Thyroid gland (tissue), 4 donors: Measurements from ENCODE around the gene CANX. TPM values are rescaled to one million over a fixed set of nuclear protein-coding genes. Genes with fewer than 3 reads are reported as not detected.
A peak's percentile ranks its signal among the peaks of the same experiment; 100 is the strongest.

Experiments used
- DNase-seq, 2 donors: peaks; one replicate each; pipeline ENCODE4 v3.0.0-alpha.2; 2019
- H3K27ac ChIP-seq, 3 donors: fragments of 200-600 bp; sonication (generic); 1 replicate in 2 of 3; 2 replicates in 1 of 3; pipeline ENCODE4 v1.5.1; 2016 to 2019; ENCODE audit warnings: mild to moderate bottlenecking in 1 of 3, moderate library complexity in 1 of 3
- H3K27me3 ChIP-seq: fragments of 200-600 bp; sonication (generic); one replicate; pipeline ENCODE4 v1.5.1; 2019
- H3K36me3 ChIP-seq, 2 donors: fragments of 200-600 bp; sonication (generic); one replicate each; pipeline ENCODE4 v1.5.1; 2016 to 2019
- H3K4me1 ChIP-seq, 2 donors: fragments of 200-600 bp; sonication (generic); one replicate each; pipeline ENCODE4 v1.5.1; 2017 to 2019
- H3K4me3 ChIP-seq, 3 donors: fragments of 200-600 bp; sonication (generic); replicated peaks in 1 of 3; 1 replicate in 2 of 3; 2 replicates in 1 of 3; pipeline ENCODE4 v1.5.1; 2016; ENCODE audit warnings: mild to moderate bottlenecking in 1 of 3
- H3K9me3 ChIP-seq: fragments of 200-600 bp; sonication (generic); one replicate; pipeline ENCODE4 v1.5.1; 2017
- CTCF ChIP-seq, 6 experiments: fragments of 200-600 bp in 3 of 6; fragments of 450-650 bp in 3 of 6; sonication (generic) in 3 of 6; IDR thresholded peaks; one replicate each; pipeline ENCODE4 v1.5.1; 2016 to 2019; ENCODE audit warnings: antibody characterized with exemption in 6 of 6, mild to moderate bottlenecking in 2 of 6, inconsistent platforms in 1 of 6, moderate library complexity in 1 of 6
- POLR2A ChIP-seq, 2 donors: fragments of 450-650 bp; IDR thresholded peaks; one replicate each; pipeline ENCODE4 v1.6.1; 2017; ENCODE audit warnings: antibody characterized with exemption in 2 of 2, mild to moderate bottlenecking in 2 of 2, moderate library complexity in 1 of 2
- whole genome bisulfite sequencing, 2 donors: methylation state at CpG; one replicate each; pipeline ENCODE4 v1.1.5; 2017; 5-methylcytosine and 5-hydroxymethylcytosine counted together
- intact Hi-C: fragments of 100-400 bp; cut with DNase I; formaldehyde crosslinking; loops from one replicate; pipeline ENCODE4 v1.15.1; 2023
- total RNA-seq, 4 donors: library from RNA; depleted of rRNA; stranded (reverse); fragments of >200 nt; gene quantifications; one replicate each; pipeline ENCODE4 v1.2.3, GENCODE V29; 2016

CANX gene
- total RNA-seq, 4 donors from 2014 or later, result 561 to 949 (median 856) TPM

- peak; percentile 12 to 15 for DNase-seq
- no peaks in the 10 kb centered on the region for H3K4me1 ChIP-seq
- TF ChIP-seq POLR2A (IDR thresholded peaks at IDR 0.05) (no peak), CTCF (IDR thresholded peaks at IDR 0.05) (peak in 3 of 6 experiments; percentile 43 to 48 (median 44))
- intact Hi-C loops, result no loop called here
- no peaks in the 10 kb centered on the region for H3K9me3 ChIP-seq
- H3K36me3 ChIP-seq, result no peaks in the 10 kb centered on the region
- WGBS, 2 donors, result 47 to 51% methylated on average over 7 of the region's 7 CpGs
- no peaks in the 10 kb centered on the region for H3K27me3 ChIP-seq
- no peak overlapping the region for H3K4me3 ChIP-seq
- H3K27ac ChIP-seq, result no peak overlapping the region
Measured at GRCh38 chr5:179668391-179668790, 30.4 kb upstream of the CANX start.

- TF ChIP-seq POLR2A (IDR thresholded peaks at IDR 0.05) (peak; percentile 41 to 92), CTCF (IDR thresholded peaks at IDR 0.05) (peak in 1 of 6 experiments; percentile 9)
- WGBS, 2 donors, result 1% methylated on average over 26 to 55 of the region's 78 CpGs
Measured at GRCh38 chr5:179678223-179679013, 20.3 kb upstream of the CANX start.

GRCh38 chr5:179679014-179679674, 19.6 kb upstream of the CANX start:
- Histone ChIP-seq H3K27ac (peak overlapping the region; percentile 79 to 92 (median 90)), H3K27me3 (no peaks in the 10 kb centered on the region), H3K4me3 (peak overlapping the region; percentile 43 to 88 (median 63)), H3K4me1 (peaks cover 34 to 45% of the 10 kb centered on the region in 2 donors), H3K9me3 (no peaks in the 10 kb centered on the region), H3K36me3 (no peaks in the 10 kb centered on the region)
- no peak for TF ChIP-seq POLR2A (IDR thresholded peaks at IDR 0.05)
- TF ChIP-seq CTCF (IDR thresholded peaks at IDR 0.05), result peak in 3 of 6 experiments; percentile 24 to 38 (median 24)
- intact Hi-C loops, result no loop called here
- peak; percentile 80 for DNase-seq
- 34 to 49% methylated on average over 15 to 28 of the region's 41 CpGs for WGBS, 2 donors

More at GRCh38 chr5:179678223-179679013, 20.3 kb upstream of the CANX start:
- Histone ChIP-seq H3K4me3 (peak overlapping the region; percentile 63 to 88 (median 82)), H3K27me3 (no peaks in the 10 kb centered on the region), H3K27ac (peak overlapping the region; percentile 79 to 92 (median 90)), H3K36me3 (no peaks in the 10 kb centered on the region), H3K4me1 (peaks cover 34 to 45% of the 10 kb centered on the region in 2 donors), H3K9me3 (no peaks in the 10 kb centered on the region)
- intact Hi-C loops, result no loop called here
- DNase-seq, result peak; percentile 96

GRCh38 chr5:179680014-179680779, 18.6 kb upstream of the CANX start:
- 89 to 96% methylated on average over 9 of the region's 9 CpGs for WGBS, 2 donors
- intact Hi-C loops, result no loop called here

More at GRCh38 chr5:179680014-179680779, 18.6 kb upstream of the CANX start:
- no peak for TF ChIP-seq CTCF (IDR thresholded peaks at IDR 0.05)
- TF ChIP-seq POLR2A (IDR thresholded peaks at IDR 0.05), result no peak
- Histone ChIP-seq H3K4me1 (peaks cover 34 to 45% of the 10 kb centered on the region in 2 donors), H3K4me3 (no peak overlapping the region), H3K36me3 (no peaks in the 10 kb centered on the region), H3K27ac (peak overlapping the region in 2 of 3 donors; percentile 68 to 82), H3K27me3 (no peaks in the 10 kb centered on the region), H3K9me3 (no peaks in the 10 kb centered on the region)
- no peak for DNase-seq
